Left lung (tissue), 10 donors: ENCODE results near the gene CGB2. TPM values are rescaled to one million over a fixed set of nuclear protein-coding genes. Genes with fewer than 3 reads are reported as not detected.

ENCODE experiments used
- ATAC-seq: fragments of 200-7000 bp; cut with Tn5 transposase; one replicate; pipeline ENCODE4 v1.9.1; 2020; ENCODE audit warnings: moderate library complexity
- DNase-seq, 4 donors: peaks; one replicate each; pipeline ENCODE4 v3.0.0-alpha.2; 2013 to 2020
- H3K27ac ChIP-seq, 2 donors: fragments of 200-600 bp; sonication (generic) in 1 of 2; one replicate each; pipeline versions ENCODE4 v1.5.0 to v1.8.0; 2020 to 2021
- H3K27me3 ChIP-seq, 2 donors: fragments of 200-600 bp; sonication (generic) in 1 of 2; one replicate each; pipeline versions ENCODE4 v1.5.0 to v1.8.0; 2020 to 2021
- H3K36me3 ChIP-seq, 2 donors: fragments of 200-600 bp; sonication (generic) in 1 of 2; one replicate each; pipeline versions ENCODE4 v1.5.0 to v1.8.0; 2020 to 2021
- H3K4me1 ChIP-seq, 2 donors: fragments of 200-600 bp; one replicate each; pipeline ENCODE4 v1.8.0; 2021
- H3K4me3 ChIP-seq, 2 donors: fragments of 200-600 bp; sonication (generic) in 1 of 2; one replicate each; pipeline versions ENCODE4 v1.5.0 to v1.8.0; 2020 to 2021; ENCODE audit warnings: mild to moderate bottlenecking in 1 of 2
- H3K9me3 ChIP-seq, 2 donors: fragments of 200-600 bp; sonication (generic) in 1 of 2; one replicate each; pipeline versions ENCODE4 v1.5.0 to v1.8.0; 2020 to 2021
- intact Hi-C, 2 donors: fragments of 100-400 bp; cut with DNase I; formaldehyde crosslinking; loops; one replicate each; pipeline versions ENCODE4 v1.11.2 to v1.14.2; 2022
- polyA plus RNA-seq, 6 donors: library from polyadenylated mRNA; unstranded; fragments of 120-200 nt; gene quantifications; one replicate each; pipeline ENCODE4 v1.2.1, GENCODE V29; 2013; ENCODE audit not compliant: insufficient read length in 6 of 6
- total RNA-seq, 2 donors: library from RNA; stranded (reverse); fragmentation: NEBNext Ultra II Directional; extraction: Animal tissue kit (Norgen Biotek cat#: 25700); gene quantifications; one replicate each; pipeline ENCODE4 v1.2.1, GENCODE V29; 2021
- TF ChIP-seq, protein P1 (sequence below), 2 donors: fragments of 200-600 bp; sonication (generic) in 1 of 2; IDR thresholded peaks; one replicate each; pipeline versions ENCODE4 v1.5.0 to v1.8.0; 2021; ENCODE audit warnings: antibody characterized with exemption in 2 of 2
- donor health status: DM: no; HTN: yes; CAD: no.
- donor health status: DM: no; HTN: no; CAD: no.

CGB2 gene
- total and polyA plus RNA-seq, 8 donors, result not detected

- no peak for ATAC-seq
- Histone ChIP-seq H3K4me1 (no peaks in the 10 kb centered on the region), H3K36me3 (peaks cover 0 to 93% of the 10 kb centered on the region in 2 donors), H3K9me3 (no peaks in the 10 kb centered on the region), H3K4me3 (no peak overlapping the region), H3K27me3 (no peaks in the 10 kb centered on the region), H3K27ac (no peak overlapping the region)
- TF ChIP-seq, protein P1, sequence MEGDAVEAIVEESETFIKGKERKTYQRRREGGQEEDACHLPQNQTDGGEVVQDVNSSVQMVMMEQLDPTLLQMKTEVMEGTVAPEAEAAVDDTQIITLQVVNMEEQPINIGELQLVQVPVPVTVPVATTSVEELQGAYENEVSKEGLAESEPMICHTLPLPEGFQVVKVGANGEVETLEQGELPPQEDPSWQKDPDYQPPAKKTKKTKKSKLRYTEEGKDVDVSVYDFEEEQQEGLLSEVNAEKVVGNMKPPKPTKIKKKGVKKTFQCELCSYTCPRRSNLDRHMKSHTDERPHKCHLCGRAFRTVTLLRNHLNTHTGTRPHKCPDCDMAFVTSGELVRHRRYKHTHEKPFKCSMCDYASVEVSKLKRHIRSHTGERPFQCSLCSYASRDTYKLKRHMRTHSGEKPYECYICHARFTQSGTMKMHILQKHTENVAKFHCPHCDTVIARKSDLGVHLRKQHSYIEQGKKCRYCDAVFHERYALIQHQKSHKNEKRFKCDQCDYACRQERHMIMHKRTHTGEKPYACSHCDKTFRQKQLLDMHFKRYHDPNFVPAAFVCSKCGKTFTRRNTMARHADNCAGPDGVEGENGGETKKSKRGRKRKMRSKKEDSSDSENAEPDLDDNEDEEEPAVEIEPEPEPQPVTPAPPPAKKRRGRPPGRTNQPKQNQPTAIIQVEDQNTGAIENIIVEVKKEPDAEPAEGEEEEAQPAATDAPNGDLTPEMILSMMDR (IDR thresholded peaks at IDR 0.05), result no peak
- no peak for DNase-seq
- intact Hi-C loops, result no loop called here
Measured at GRCh38 chr19:49009828-49010227, 21.9 kb upstream of the CGB2 start.

DNA sequence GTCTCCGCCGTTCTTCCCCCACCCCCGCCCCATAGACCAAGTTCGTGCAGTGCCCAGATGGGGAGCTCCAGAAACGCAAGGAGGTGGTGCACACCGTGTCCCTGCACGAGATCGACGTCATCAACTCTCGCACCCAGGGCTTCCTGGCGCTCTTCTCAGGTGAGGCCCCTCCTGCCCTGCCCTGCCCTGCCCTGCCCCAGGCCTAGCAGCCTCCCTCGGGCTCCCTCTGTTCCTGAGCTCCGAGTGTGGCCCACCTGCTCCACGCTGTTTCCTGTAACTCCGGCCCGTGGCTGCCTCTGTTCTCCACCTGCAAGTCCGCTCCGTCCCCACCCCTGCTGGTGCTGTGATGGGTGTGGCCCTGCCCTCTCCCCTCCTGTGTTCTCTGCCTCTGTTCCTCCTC is 21.2 kb upstream of the CGB2 start:
- Histone ChIP-seq H3K4me1 (no peaks in the 10 kb centered on the region), H3K9me3 (no peaks in the 10 kb centered on the region), H3K36me3 (peaks cover 0 to 93% of the 10 kb centered on the region in 2 donors), H3K27me3 (no peaks in the 10 kb centered on the region), H3K4me3 (no peak overlapping the region), H3K27ac (no peak overlapping the region)
- TF ChIP-seq, protein P1 (IDR thresholded peaks at IDR 0.05), result no peak
- ATAC-seq, result no peak
- DNase-seq, result no peak
- intact Hi-C loops, result no loop called here

DNA sequence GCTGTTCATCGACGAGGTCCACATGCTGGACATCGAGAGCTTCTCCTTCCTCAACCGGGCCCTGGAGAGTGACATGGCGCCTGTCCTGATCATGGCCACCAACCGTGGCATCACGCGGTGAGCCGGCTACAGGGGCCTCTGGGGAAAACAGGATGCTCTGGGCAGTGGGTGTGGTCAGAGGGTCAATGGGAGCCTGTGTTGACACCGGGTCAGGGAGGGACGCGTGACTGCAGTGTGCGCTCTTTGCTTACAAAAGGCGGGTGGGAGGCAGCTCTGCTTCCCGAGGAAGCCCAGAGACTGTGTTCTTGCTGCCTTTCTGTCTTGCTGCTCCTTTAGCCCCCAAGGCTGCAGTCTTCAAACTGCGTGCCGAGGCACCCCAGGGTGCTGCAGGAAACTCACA is 20.5 kb upstream of the CGB2 start:
- H3K9me3 ChIP-seq, result no peaks in the 10 kb centered on the region
- intact Hi-C loops, result no loop called here
- DNase-seq, result no peak
- peaks cover 0 to 93% of the 10 kb centered on the region in 2 donors for H3K36me3 ChIP-seq
- H3K4me1 ChIP-seq, result no peaks in the 10 kb centered on the region
- no peak for ATAC-seq
- no peak overlapping the region for H3K4me3 ChIP-seq
- no peak overlapping the region for H3K27ac ChIP-seq
- TF ChIP-seq, protein P1 (IDR thresholded peaks at IDR 0.05), result no peak
- H3K27me3 ChIP-seq, result no peaks in the 10 kb centered on the region

GRCh38 chr19:49014123-49014869 is 17.4 kb upstream of the CGB2 start:
- ATAC-seq, result no peak
- Histone ChIP-seq H3K4me3 (no peak overlapping the region), H3K36me3 (peaks cover 0 to 66% of the 10 kb centered on the region in 2 donors), H3K27me3 (peaks cover 0 to 22% of the 10 kb centered on the region in 2 donors), H3K9me3 (no peaks in the 10 kb centered on the region), H3K27ac (no peak overlapping the region), H3K4me1 (peaks cover 9 to 20% of the 10 kb centered on the region in 2 donors)
- no peak for DNase-seq
- TF ChIP-seq, protein P1 (IDR thresholded peaks at IDR 0.05), result no peak
- intact Hi-C loops, result no loop called here

GRCh38 chr19:49014870-49015255 is 16.8 kb upstream of the CGB2 start:
- ATAC-seq (no peak), DNase-seq (no peak)
- Histone ChIP-seq H3K27ac (no peak overlapping the region), H3K4me1 (peaks cover 11 to 23% of the 10 kb centered on the region in 2 donors), H3K4me3 (no peak overlapping the region), H3K27me3 (peaks cover 0 to 28% of the 10 kb centered on the region in 2 donors), H3K9me3 (no peaks in the 10 kb centered on the region), H3K36me3 (peaks cover 0 to 61% of the 10 kb centered on the region in 2 donors)
- intact Hi-C loops, result no loop called here
- TF ChIP-seq, protein P1 (IDR thresholded peaks at IDR 0.05), result no peak
